Occipital lobe (tissue), 2 donors: Measurements from ENCODE around the gene KCNG2. TPM values are rescaled to one million over a fixed set of nuclear protein-coding genes. Genes with fewer than 3 reads are reported as not detected.
"Not testable (repeated sequence)": the region's sequence is repeated elsewhere in the genome, so short reads cannot be mapped to it uniquely, and the experiment has no call there.

Source experiments
- DNase-seq: peaks from one replicate; lab custom pipeline; 2025; lab: John Stamatoyannopoulos, UW
- total RNA-seq: library from RNA; depleted of rRNA; stranded (reverse); fragments of >200 nt; gene quantifications from one replicate; pipeline ENCODE4 v1.2.3, GENCODE V29; 2014

The KCNG2 gene
- total RNA-seq, 1 donor from 2014 or later: 0.31 TPM

GRCh38 chr18:79852561-79853302, 55.0 kb downstream of the KCNG2 start:
- DNase-seq: no peak

GRCh38 chr18:79853303-79853992, 55.7 kb downstream of the KCNG2 start:
- DNase-seq: no peak

DNA sequence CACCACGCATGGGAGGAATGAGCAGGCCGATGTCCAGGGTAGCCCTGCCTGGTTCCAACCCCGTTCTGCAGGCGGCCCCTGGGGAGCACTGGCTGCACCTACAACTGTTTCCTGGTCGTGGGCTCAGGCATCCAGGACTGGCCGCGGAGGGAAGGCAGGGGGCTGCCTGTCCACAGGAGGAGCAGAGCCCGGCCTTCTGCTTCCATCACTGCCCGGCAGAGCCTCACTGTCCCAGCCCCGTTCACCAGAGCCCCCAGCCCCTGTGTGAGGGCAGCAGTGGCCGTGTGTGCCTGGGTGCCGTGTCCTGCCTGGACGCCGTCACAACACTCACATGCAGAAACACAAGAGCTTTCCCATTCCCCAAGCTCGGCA, 56.2 kb downstream of the KCNG2 start:
- no peak for DNase-seq

GRCh38 chr18:79855147-79855933, 57.6 kb downstream of the KCNG2 start:
- DNase-seq: no peak

GRCh38 chr18:79856119-79857007, 58.6 kb downstream of the KCNG2 start:
- no peak for DNase-seq

DNA sequence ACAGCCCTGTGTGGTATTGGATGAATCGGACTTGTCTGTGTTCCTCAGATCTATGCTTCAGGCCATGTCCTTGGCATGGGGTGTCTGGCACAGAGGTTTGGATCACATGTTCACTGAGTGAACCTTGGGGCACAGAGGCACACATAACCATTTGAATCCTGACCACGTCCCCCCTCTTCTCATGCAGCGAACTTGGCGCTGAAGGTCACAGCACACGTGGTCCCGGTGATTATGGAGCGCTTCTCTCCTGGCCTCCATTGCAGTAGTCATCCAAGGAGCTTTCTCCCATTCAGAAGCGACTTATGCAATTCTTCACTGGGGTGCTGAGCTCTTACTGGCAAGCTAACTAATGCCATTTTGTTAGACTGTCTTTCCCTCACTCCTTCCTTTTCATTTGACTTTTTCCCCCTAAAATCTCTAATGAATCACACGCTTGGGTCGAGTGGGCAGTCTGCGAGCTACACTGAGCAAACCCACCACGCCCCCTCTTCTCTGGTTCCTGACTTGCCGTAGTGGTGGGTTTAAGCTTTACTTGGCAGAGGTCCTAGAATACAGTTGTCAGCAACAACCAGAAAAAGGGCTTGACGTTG, 59.4 kb downstream of the KCNG2 start:
- no peak for DNase-seq

GRCh38 chr18:79859314-79859713, 61.6 kb downstream of the KCNG2 start:
- DNase-seq: no peak

DNA sequence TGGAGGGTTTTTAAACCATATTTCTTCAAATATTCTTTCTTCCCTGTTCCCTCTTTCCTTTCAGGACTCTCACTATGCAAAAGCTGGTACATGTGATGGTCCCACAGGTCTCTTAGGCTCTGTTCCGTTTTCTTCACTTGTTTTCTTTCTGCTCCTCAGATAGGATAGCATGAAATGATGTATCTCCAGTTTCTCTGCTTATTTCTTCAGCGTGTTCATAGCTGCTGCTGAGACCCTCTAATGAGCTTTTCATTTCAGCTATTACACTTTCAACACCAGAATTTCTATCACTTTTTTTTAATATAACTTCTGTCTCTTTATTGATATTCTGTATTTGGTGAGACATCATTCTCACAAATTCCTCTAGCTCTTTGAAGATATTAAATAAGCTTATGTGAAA, 63.9 kb downstream of the KCNG2 start:
- no peak for DNase-seq

DNA sequence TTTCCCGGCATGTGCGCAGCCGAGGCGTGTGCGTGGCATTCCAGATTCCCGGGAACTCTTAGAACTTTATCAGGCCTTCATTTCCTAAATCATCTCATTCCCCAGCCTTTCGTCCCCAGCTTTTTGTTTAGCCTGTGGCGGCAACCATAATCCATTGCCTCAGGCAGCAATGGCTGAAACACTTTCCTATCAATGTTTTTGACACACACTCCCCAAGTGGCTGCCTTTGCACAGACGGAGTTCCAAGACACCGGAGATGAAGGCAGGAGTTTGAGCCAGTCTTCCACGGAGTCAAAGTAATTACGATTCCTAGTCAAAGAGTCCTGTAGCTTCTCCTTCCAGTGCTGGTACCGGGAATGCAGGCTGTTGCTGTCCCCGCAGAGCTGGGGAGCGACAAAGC, 64.8 kb downstream of the KCNG2 start:
- DNase-seq: no peak

- no peak for DNase-seq
Observed at GRCh38 chr18:79863161-79864005, 65.6 kb downstream of the KCNG2 start.

DNA sequence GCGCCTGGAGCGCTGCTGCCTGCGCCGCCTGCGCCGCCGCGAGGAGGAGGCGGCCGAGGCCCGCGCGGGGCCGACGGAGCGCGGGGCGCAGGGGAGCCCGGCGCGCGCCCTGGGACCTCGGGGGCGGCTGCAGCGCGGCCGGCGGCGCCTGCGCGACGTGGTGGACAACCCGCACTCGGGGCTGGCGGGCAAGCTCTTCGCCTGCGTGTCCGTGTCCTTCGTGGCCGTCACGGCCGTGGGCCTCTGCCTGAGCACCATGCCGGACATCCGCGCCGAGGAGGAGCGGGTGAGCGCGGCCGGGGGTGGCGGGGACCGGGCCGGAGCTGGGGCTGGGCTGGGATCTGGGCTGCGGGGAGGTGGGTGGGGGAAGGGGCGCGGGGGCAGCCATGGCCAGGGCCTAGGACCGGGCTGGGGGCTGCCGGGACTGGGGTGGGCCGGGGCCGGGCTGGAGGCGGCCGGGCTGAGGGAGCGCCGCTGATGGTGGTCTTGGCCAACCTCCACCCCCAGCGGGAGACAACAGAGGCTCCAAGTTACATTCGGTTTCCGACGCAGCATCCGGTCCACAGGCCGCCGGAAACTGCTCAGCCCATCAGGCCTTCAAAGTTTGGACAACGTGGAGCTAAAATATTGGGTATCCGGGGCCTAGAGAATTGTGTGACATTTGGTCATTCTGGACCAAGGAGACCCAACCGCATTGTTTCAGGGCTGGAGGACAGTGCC, 66.4 kb downstream of the KCNG2 start:
- no peak for DNase-seq

GRCh38 chr18:79864955-79865354, 67.2 kb downstream of the KCNG2 start:
- DNase-seq: not testable (repeated sequence)

DNA sequence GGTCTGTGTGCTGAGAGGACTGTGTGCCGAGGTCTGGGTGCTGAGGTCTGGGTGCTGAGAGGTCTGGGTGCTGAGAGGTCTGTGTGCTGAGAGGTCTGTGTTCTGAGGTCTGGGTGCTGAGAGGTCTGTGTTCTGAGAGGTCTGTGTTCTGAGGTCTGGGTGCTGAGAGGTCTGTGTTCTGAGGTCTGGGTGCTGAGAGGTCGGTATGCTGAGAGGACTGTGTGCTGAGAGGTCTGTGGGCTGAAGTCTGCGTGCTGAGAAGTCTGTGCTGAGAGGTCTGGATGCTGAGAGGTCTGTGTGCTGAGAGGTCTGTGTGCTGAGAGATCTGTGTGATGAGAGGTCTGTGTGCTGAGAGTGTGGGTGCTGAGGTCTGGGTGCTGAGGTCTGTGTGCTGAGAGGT, 68.2 kb downstream of the KCNG2 start:
- not testable (repeated sequence) for DNase-seq

GRCh38 chr18:79866889-79867574, 69.3 kb downstream of the KCNG2 start:
- DNase-seq: no peak

DNA sequence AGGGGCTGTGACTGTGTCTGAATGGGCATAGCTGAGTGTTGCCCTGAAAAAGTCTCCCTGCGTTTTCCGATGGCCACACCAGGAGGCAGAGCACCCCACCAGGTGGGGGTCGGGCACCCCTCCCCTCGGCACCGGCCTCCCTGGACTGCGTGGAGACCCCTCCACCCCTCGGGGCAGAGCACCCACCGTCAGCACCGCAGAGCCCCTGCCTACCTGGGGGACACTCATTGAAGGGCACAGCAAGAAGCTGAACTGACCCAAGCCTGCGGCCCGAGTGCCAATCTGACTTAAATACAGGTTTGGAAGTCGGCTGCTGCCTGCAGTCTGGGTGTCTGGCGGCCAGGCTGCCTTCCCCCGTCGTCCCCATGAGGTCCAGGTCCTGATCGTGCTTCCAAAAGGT, 69.9 kb downstream of the KCNG2 start:
- no peak for DNase-seq

DNA sequence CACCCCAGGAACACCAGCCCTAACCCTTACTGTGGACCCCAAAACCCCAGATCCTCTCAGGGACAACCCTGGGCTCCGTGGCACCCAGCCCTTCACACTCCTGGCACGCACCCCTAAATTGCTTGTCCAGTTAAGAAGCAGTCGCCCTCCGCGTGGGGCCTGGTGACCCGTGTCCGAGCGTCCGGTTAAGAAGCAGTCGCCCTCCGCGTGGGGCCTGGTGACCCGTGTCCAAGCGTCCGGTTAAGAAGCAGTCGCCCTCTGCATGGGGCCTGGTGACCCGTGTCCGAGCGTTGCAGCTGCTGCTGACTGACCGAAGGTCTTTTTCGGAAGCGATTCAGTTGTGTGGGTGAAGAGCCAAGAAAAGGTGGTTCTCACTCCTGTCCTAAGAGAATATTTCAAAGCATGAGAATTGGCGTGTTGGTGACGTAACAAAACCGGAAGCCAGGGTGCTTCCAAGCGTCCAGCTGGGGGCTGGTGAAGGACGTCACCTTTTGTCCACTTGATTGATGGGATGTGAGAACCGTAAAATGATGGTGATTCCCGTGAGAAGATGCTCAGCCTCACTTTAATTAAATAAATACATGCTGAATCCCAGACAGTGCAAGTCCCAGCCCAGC, 70.5 kb downstream of the KCNG2 start:
- DNase-seq: no peak

DNA sequence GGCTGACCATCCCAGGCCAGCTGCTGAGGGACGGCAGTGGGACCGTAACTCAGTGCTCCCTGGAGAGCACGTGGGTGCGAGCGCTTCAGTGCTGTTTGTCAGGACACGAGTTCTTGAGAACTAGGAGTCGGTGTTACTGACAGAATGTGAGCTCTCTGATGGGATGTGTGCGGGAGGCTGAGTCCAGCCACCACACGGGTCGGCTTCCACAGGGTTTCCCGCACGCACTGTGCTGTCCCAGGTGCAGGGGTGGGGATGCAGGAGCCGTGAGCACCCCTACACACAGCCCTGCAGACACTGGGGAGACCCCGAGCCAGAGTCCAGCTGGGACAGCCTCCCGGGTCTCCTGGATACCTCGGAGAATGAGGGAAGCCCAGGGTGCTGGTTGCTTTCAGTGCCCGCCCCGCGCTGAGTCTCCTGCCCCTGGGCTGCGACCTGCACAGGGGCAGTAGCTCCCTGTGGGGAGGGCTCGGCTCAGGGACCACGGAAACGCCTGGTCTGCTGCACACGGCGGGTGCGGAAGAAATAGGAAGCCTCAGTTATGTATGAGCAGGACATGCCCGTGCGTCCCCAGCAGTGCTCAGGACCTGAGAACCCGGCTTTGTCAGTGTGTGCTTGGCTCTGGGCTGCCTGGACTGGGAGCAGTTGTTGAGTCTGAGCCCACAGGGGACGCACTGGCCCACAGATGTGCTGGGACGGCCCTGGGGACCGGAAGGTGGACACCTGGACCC, 71.2 kb downstream of the KCNG2 start:
- DNase-seq: no peak
